Measurements from ENCODE around the gene ANKS1B. TPM values are rescaled to one million over a fixed set of nuclear protein-coding genes. Genes with fewer than 3 reads are reported as not detected.

The ANKS1B gene
- total RNA-seq, 4 donors from 2014 or later = 0.88 to 10.7 (median 4.4) TPM

DNA sequence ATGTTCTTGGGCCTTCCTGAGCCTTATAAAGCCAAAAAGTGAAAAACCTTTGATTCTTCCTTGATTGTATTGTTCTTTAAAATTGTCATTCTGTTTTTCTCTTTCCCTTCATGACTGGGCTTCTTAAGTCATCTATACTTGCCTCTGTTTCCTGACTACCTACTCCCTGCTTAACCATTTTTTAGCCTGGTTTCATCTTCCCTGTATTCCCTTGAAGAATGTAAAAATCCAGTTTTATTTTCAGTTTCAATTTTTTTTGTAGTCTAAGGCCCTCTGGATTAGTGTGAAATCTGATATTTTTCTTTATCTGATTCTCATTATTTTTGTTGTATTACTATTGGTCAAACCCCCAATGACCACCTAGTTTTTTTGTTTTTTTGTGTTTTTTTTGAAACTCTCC is 1293.4 kb downstream of the ANKS1B start:
- no peak for DNase-seq
- Histone ChIP-seq H3K4me1 (no peaks in the 10 kb centered on the region), H3K9me3 (no peaks in the 10 kb centered on the region), H3K27ac (no peak overlapping the region), H3K36me3 (peaks cover 0 to 62% (median 0%) of the 10 kb centered on the region in 3 donors), H3K4me3 (no peak overlapping the region), H3K27me3 (no peaks in the 10 kb centered on the region)
- TF ChIP-seq POLR2A (IDR thresholded peaks at IDR 0.05) = no peak
- TF ChIP-seq, protein P1, sequence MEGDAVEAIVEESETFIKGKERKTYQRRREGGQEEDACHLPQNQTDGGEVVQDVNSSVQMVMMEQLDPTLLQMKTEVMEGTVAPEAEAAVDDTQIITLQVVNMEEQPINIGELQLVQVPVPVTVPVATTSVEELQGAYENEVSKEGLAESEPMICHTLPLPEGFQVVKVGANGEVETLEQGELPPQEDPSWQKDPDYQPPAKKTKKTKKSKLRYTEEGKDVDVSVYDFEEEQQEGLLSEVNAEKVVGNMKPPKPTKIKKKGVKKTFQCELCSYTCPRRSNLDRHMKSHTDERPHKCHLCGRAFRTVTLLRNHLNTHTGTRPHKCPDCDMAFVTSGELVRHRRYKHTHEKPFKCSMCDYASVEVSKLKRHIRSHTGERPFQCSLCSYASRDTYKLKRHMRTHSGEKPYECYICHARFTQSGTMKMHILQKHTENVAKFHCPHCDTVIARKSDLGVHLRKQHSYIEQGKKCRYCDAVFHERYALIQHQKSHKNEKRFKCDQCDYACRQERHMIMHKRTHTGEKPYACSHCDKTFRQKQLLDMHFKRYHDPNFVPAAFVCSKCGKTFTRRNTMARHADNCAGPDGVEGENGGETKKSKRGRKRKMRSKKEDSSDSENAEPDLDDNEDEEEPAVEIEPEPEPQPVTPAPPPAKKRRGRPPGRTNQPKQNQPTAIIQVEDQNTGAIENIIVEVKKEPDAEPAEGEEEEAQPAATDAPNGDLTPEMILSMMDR (IDR thresholded peaks at IDR 0.05) = no peak

DNA sequence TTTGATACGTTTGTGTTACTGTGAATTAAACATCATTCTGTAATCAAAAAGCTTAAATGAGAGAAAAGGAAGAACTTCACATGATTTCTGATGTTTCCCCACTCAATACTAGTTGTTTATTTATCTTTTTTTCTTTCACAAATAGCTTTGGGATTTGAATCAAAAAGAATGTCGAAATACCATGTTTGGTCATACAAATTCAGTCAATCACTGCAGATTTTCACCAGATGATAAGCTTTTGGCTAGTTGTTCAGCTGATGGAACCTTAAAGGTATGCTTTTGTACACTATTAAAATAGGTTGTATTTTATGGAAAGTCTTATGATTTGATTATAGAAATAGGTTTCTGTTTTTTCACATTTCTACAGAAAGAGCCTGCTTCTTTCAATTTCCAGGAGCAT is 1298.1 kb downstream of the ANKS1B start:
- no peak for DNase-seq
- Histone ChIP-seq H3K36me3 (peaks cover 0 to 84% (median 0%) of the 10 kb centered on the region in 3 donors), H3K4me3 (no peak overlapping the region), H3K27ac (no peak overlapping the region), H3K4me1 (no peaks in the 10 kb centered on the region), H3K9me3 (no peaks in the 10 kb centered on the region), H3K27me3 (no peaks in the 10 kb centered on the region)
- no peak for TF ChIP-seq POLR2A (IDR thresholded peaks at IDR 0.05)
- TF ChIP-seq, protein P1 (IDR thresholded peaks at IDR 0.05) = no peak

Small RNA genes lying within 50 kb of the gene (small RNA-seq; reads per million reads assigned to genes)
- gene RNA5SP366 = 0 to 0.19 reads per million in 2 donors

Other genes with a start within 250 kb of the ANKS1B start
- 10 to 100 TPM; 20.6 to 56.9 (median 27.9) TPM for gene BLTP3B, start 157.9 kb upstream of the ANKS1B start, total RNA-seq
- 10 to 100 TPM in 3 of 4 donors, 1 to 10 TPM in 1; 4.2 to 21.5 (median 12.2) TPM for gene ACTR6, start 215.9 kb upstream of the ANKS1B start, total RNA-seq

Measured in Peyer's patch (tissue), 4 donors.